ENCODE results near the gene TCL1B.

TCL1B gene

GRCh38 chr14:95689441-95689840 lies 3.2 kb downstream of the TCL1B start:
- Histone ChIP-seq H3K4me3 (ENCODE audit: low read depth, low read length) (no peak overlapping the region), H3K4me1 (ENCODE audit: control insufficient read depth, insufficient read depth, low read length, unreplicated experiment) (no peaks in the 10 kb centered on the region), H3K27ac (ENCODE audit: low read depth, low read length) (no peak overlapping the region), H2AFZ (ENCODE audit: low read length, unreplicated experiment) (no peak overlapping the region), H3K36me3 (ENCODE audit: insufficient read depth, low read length) (no peaks in the 10 kb centered on the region), H3K27me3 (ENCODE audit: insufficient read depth, low read length) (no peaks in the 10 kb centered on the region), H3K79me2 (ENCODE audit: control insufficient read depth, insufficient read depth, low read length, unreplicated experiment) (no peaks in the 10 kb centered on the region)

GRCh38 chr14:95690815-95691214 lies 4.6 kb downstream of the TCL1B start:
- H3K4me3 ChIP-seq (ENCODE audit: low read depth, low read length): no peak overlapping the region

GRCh38 chr14:95691591-95691990 lies 5.4 kb downstream of the TCL1B start:
- Histone ChIP-seq H3K4me3 (ENCODE audit: low read depth, low read length) (no peak overlapping the region), H3K79me2 (ENCODE audit: control insufficient read depth, insufficient read depth, low read length, unreplicated experiment) (no peaks in the 10 kb centered on the region), H3K27me3 (ENCODE audit: insufficient read depth, low read length) (no peaks in the 10 kb centered on the region), H3K36me3 (ENCODE audit: insufficient read depth, low read length) (no peaks in the 10 kb centered on the region), H3K27ac (ENCODE audit: low read depth, low read length) (no peak overlapping the region), H3K4me1 (ENCODE audit: control insufficient read depth, insufficient read depth, low read length, unreplicated experiment) (no peaks in the 10 kb centered on the region), H2AFZ (ENCODE audit: low read length, unreplicated experiment) (no peak overlapping the region)

More at GRCh38 chr14:95690815-95691214, 4.6 kb downstream of the TCL1B start:
- H3K4me1 ChIP-seq (ENCODE audit: control insufficient read depth, insufficient read depth, low read length, unreplicated experiment): no peaks in the 10 kb centered on the region
- H3K27me3 ChIP-seq (ENCODE audit: insufficient read depth, low read length): no peaks in the 10 kb centered on the region
- no peaks in the 10 kb centered on the region for H3K79me2 ChIP-seq (ENCODE audit: control insufficient read depth, insufficient read depth, low read length, unreplicated experiment)
- no peaks in the 10 kb centered on the region for H3K36me3 ChIP-seq (ENCODE audit: insufficient read depth, low read length)
- no peak overlapping the region for H3K27ac ChIP-seq (ENCODE audit: low read depth, low read length)
- no peak overlapping the region for H2AFZ ChIP-seq (ENCODE audit: low read length, unreplicated experiment)

DNA sequence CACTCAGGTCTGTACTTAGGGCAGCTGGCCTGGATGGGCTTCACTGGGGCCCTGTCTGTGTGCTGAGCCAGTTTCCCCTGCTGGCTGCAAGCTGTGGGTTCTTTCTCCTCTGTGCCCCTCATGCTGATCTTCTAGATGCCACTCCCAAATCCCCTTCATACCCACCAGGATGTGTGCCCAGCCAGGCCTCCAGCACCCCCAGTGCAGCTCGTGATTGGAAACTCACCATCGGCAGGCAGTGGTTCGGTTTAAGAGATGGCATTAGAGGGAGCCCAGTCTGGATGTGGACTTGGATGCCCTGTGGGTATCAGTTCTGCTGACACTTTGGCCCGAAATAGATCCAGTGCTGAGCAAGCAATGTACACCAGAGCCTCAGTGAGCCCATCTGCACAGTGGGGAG lies 5.9 kb downstream of the TCL1B start:
- Histone ChIP-seq H3K4me1 (ENCODE audit: control insufficient read depth, insufficient read depth, low read length, unreplicated experiment) (no peaks in the 10 kb centered on the region), H3K79me2 (ENCODE audit: control insufficient read depth, insufficient read depth, low read length, unreplicated experiment) (no peaks in the 10 kb centered on the region), H3K36me3 (ENCODE audit: insufficient read depth, low read length) (no peaks in the 10 kb centered on the region), H3K27me3 (ENCODE audit: insufficient read depth, low read length) (no peaks in the 10 kb centered on the region), H3K4me3 (ENCODE audit: low read depth, low read length) (no peak overlapping the region), H2AFZ (ENCODE audit: low read length, unreplicated experiment) (no peak overlapping the region), H3K27ac (ENCODE audit: low read depth, low read length) (no peak overlapping the region)

DNA sequence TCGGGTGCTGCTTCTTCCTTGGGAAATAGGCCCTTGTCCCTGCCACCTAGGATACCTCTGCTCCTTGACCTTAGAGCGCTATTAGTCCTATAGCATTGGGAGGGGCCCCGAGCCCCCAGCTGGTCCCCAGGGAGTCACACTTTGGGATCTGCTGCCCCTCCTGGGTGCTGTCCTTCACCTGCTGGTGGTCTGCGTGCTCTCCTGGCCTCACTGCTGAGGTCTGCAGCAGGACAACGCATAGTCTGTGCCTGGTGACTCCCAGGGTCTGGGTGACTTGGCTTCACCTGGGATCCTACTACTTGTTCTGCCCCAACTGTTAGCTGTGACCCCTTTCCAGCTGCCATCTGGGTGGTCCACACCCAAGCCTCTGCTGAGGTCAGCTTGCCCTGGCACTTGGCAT lies 8.8 kb downstream of the TCL1B start:
- Histone ChIP-seq H3K4me3 (ENCODE audit: low read depth, low read length) (no peak overlapping the region), H3K27me3 (ENCODE audit: insufficient read depth, low read length) (peaks cover 4% of the 10 kb centered on the region; the same call in 1 of the 2 replicates), H3K27ac (ENCODE audit: low read depth, low read length) (no peak overlapping the region), H3K4me1 (ENCODE audit: control insufficient read depth, insufficient read depth, low read length, unreplicated experiment) (no peaks in the 10 kb centered on the region), H3K79me2 (ENCODE audit: control insufficient read depth, insufficient read depth, low read length, unreplicated experiment) (no peaks in the 10 kb centered on the region), H2AFZ (ENCODE audit: low read length, unreplicated experiment) (no peak overlapping the region), H3K36me3 (ENCODE audit: insufficient read depth, low read length) (no peaks in the 10 kb centered on the region)

DNA sequence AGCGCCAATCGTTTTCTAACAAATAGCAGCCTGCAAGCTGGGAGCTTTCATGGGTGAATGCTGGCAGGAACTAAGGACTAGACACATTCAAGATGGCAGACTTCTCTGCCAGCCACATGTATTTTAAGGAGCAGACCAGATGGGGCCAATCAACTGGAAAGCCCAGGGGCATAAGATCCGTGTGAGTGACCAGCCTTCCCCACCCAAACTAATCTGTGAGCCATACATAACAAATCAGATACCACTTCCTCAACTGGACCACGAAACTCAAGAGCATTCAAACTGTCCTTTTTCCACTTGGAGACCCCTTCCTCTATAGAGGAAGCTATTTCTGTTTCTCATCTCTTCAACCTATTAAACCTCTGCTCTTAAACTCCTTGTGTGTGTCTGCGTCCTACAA lies 9.7 kb downstream of the TCL1B start:
- H3K4me1 ChIP-seq (ENCODE audit: control insufficient read depth, insufficient read depth, low read length, unreplicated experiment): no peaks in the 10 kb centered on the region
- peaks cover 13% of the 10 kb centered on the region; the same call in 1 of the 2 replicates for H3K27me3 ChIP-seq (ENCODE audit: insufficient read depth, low read length)
- no peaks in the 10 kb centered on the region for H3K79me2 ChIP-seq (ENCODE audit: control insufficient read depth, insufficient read depth, low read length, unreplicated experiment)
- H3K4me3 ChIP-seq (ENCODE audit: low read depth, low read length): no peak overlapping the region
- H2AFZ ChIP-seq (ENCODE audit: low read length, unreplicated experiment): no peak overlapping the region
- no peak overlapping the region for H3K27ac ChIP-seq (ENCODE audit: low read depth, low read length)
- no peaks in the 10 kb centered on the region for H3K36me3 ChIP-seq (ENCODE audit: insufficient read depth, low read length)

- no peak overlapping the region for H3K27ac ChIP-seq (ENCODE audit: low read depth, low read length)
- no peak overlapping the region for H3K4me3 ChIP-seq (ENCODE audit: low read depth, low read length)
- peaks cover 17% of the 10 kb centered on the region; the same call in 1 of the 2 replicates for H3K27me3 ChIP-seq (ENCODE audit: insufficient read depth, low read length)
- no peaks in the 10 kb centered on the region for H3K79me2 ChIP-seq (ENCODE audit: control insufficient read depth, insufficient read depth, low read length, unreplicated experiment)
- H2AFZ ChIP-seq (ENCODE audit: low read length, unreplicated experiment): no peak overlapping the region
- H3K36me3 ChIP-seq (ENCODE audit: insufficient read depth, low read length): no peaks in the 10 kb centered on the region
- no peaks in the 10 kb centered on the region for H3K4me1 ChIP-seq (ENCODE audit: control insufficient read depth, insufficient read depth, low read length, unreplicated experiment)
Observed at GRCh38 chr14:95696741-95697140, 10.5 kb downstream of the TCL1B start.

DNA sequence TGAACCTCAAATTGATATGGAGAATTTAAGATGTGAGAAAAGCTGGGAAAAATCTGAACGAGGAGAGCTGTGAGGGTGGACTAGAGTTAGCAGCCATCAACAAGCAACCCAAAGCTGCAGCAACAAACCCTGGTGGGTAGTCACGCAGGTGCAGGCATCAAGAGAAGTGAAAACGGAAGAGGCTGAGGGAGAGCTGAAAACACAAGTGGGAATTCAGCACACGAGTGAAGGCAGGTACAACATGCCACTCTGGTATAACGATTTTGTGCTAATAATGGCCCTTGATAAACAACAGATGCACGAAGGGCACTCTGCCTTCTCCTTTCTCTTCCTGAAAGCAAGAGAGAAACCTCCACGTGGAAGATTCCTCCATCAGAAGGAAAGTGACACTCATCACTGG lies 11.5 kb downstream of the TCL1B start:
- Histone ChIP-seq H3K36me3 (ENCODE audit: insufficient read depth, low read length) (no peaks in the 10 kb centered on the region), H3K4me1 (ENCODE audit: control insufficient read depth, insufficient read depth, low read length, unreplicated experiment) (no peaks in the 10 kb centered on the region), H3K27me3 (ENCODE audit: insufficient read depth, low read length) (peaks cover 27% of the 10 kb centered on the region; the same call in 1 of the 2 replicates), H3K4me3 (ENCODE audit: low read depth, low read length) (no peak overlapping the region), H2AFZ (ENCODE audit: low read length, unreplicated experiment) (no peak overlapping the region), H3K79me2 (ENCODE audit: control insufficient read depth, insufficient read depth, low read length, unreplicated experiment) (no peaks in the 10 kb centered on the region), H3K27ac (ENCODE audit: low read depth, low read length) (no peak overlapping the region)

DNA sequence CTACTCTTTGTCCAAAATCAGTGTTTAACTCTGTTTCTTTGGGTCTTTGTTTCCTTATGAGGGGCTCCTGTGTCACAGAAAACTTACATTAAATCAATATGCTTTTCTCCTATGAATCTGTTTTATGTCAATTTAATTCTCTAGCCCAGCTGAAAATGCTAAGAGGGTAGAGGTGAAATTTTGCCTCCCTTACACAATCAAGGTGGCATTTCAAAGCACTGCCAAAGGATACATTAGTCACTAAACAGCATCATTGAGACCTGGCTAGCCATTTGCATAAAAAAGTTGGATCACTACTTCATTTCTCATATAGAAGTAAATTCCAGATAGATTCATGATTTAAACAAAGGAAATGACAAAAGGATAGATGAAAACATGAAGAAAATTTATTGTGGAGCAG lies 12.1 kb downstream of the TCL1B start:
- Histone ChIP-seq H2AFZ (ENCODE audit: low read length, unreplicated experiment) (no peak overlapping the region), H3K4me1 (ENCODE audit: control insufficient read depth, insufficient read depth, low read length, unreplicated experiment) (no peaks in the 10 kb centered on the region), H3K79me2 (ENCODE audit: control insufficient read depth, insufficient read depth, low read length, unreplicated experiment) (no peaks in the 10 kb centered on the region), H3K27me3 (ENCODE audit: insufficient read depth, low read length) (peaks cover 32% of the 10 kb centered on the region), H3K27ac (ENCODE audit: low read depth, low read length) (no peak overlapping the region), H3K36me3 (ENCODE audit: insufficient read depth, low read length) (no peaks in the 10 kb centered on the region), H3K4me3 (ENCODE audit: low read depth, low read length) (no peak overlapping the region)

DNA sequence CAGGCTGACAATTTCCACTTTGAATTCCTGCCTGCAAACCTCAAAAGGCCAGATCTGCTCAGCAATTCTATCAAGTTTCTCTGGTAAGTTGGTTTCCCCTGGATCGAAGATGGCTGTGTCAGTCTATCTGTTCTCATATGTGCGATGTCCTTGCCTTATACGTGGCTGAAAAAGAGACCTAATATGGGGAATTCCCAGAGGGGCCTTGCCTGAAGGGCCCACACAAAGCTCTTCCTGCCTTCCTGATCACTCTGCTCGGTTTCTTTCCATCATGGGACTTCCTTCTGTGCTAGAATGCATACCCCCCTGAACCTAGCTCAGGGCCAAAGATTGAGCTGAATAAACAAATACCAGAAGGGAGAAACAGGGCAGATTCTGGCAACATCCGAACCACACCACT lies 13.2 kb downstream of the TCL1B start:
- Histone ChIP-seq H3K79me2 (ENCODE audit: control insufficient read depth, insufficient read depth, low read length, unreplicated experiment) (no peaks in the 10 kb centered on the region), H3K4me1 (ENCODE audit: control insufficient read depth, insufficient read depth, low read length, unreplicated experiment) (no peaks in the 10 kb centered on the region), H2AFZ (ENCODE audit: low read length, unreplicated experiment) (no peak overlapping the region), H3K27me3 (ENCODE audit: insufficient read depth, low read length) (peaks cover 38% of the 10 kb centered on the region), H3K4me3 (ENCODE audit: low read depth, low read length) (no peak overlapping the region), H3K36me3 (ENCODE audit: insufficient read depth, low read length) (no peaks in the 10 kb centered on the region), H3K27ac (ENCODE audit: low read depth, low read length) (no peak overlapping the region)

GRCh38 chr14:95700221-95700976 lies 14.2 kb downstream of the TCL1B start:
- Histone ChIP-seq H3K27me3 (ENCODE audit: insufficient read depth, low read length) (peaks cover 42% of the 10 kb centered on the region), H2AFZ (ENCODE audit: low read length, unreplicated experiment) (no peak overlapping the region), H3K4me3 (ENCODE audit: low read depth, low read length) (no peak overlapping the region), H3K79me2 (ENCODE audit: control insufficient read depth, insufficient read depth, low read length, unreplicated experiment) (no peaks in the 10 kb centered on the region), H3K36me3 (ENCODE audit: insufficient read depth, low read length) (no peaks in the 10 kb centered on the region), H3K4me1 (ENCODE audit: control insufficient read depth, insufficient read depth, low read length, unreplicated experiment) (no peaks in the 10 kb centered on the region), H3K27ac (ENCODE audit: low read depth, low read length) (no peak overlapping the region)
